ENCODE results near the gene HNF1A.

The HNF1A gene

DNA sequence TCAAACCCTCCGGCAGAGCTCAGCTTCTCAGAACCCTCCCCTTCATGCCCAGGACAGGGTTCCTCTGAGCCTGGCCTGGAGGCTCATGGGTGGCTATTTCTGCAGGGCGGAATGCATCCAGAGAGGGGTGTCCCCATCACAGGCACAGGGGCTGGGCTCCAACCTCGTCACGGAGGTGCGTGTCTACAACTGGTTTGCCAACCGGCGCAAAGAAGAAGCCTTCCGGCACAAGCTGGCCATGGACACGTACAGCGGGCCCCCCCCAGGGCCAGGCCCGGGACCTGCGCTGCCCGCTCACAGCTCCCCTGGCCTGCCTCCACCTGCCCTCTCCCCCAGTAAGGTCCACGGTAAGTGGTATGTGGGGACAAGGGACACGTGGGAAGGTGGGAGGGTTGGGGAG is 15.7 kb downstream of the HNF1A start:
- DNase-seq (ENCODE audit: low read depth), result no peak
- TF ChIP-seq, protein P1, sequence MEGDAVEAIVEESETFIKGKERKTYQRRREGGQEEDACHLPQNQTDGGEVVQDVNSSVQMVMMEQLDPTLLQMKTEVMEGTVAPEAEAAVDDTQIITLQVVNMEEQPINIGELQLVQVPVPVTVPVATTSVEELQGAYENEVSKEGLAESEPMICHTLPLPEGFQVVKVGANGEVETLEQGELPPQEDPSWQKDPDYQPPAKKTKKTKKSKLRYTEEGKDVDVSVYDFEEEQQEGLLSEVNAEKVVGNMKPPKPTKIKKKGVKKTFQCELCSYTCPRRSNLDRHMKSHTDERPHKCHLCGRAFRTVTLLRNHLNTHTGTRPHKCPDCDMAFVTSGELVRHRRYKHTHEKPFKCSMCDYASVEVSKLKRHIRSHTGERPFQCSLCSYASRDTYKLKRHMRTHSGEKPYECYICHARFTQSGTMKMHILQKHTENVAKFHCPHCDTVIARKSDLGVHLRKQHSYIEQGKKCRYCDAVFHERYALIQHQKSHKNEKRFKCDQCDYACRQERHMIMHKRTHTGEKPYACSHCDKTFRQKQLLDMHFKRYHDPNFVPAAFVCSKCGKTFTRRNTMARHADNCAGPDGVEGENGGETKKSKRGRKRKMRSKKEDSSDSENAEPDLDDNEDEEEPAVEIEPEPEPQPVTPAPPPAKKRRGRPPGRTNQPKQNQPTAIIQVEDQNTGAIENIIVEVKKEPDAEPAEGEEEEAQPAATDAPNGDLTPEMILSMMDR (IDR thresholded peaks at IDR 0.05; ENCODE audit: control insufficient read depth, insufficient read depth, low read depth, low read length, missing control alignments), result no peak

DNA sequence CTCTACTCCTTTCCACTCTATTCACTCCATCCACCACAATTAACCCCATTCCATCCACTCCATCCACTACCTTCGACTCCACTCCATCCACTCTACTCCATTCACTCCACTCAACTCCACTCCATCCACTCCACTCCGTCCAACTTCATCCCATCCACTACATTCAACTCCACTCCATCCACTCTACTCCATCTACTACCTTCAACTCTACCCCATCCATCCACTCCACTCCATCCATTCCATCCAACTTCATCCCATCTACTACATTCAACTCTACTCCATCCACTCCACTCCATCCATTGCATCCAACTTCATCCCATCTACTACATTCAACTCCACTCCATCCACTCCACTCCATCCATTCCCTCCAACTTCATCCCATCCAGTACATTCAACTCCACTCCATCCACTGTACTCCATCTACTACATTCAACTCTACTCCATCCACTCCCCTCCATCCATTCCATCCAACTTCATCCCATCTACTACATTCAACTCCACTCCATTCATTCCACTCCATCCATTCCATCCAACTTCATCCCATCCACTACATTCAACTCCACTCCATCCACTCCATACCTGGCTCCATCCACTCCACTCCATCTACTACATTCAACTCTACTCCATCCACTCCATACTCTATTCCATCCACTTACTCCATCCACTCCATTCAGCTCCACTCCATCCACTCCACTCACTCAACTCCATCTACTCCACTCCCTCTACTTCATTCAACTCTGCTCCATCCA is 16.4 kb downstream of the HNF1A start:
- no peak for DNase-seq (ENCODE audit: low read depth)
- no peak overlapping the region for H3K4me3 ChIP-seq (ENCODE audit: control insufficient read depth, low read depth, low read length)
- TF ChIP-seq, protein P1 (IDR thresholded peaks at IDR 0.05; ENCODE audit: control insufficient read depth, insufficient read depth, low read depth, low read length, missing control alignments), result no peak

More for the DNA sequence above, 15.7 kb downstream of the HNF1A start:
- H3K4me3 ChIP-seq (ENCODE audit: control insufficient read depth, low read depth, low read length), result no peak overlapping the region

DNA sequence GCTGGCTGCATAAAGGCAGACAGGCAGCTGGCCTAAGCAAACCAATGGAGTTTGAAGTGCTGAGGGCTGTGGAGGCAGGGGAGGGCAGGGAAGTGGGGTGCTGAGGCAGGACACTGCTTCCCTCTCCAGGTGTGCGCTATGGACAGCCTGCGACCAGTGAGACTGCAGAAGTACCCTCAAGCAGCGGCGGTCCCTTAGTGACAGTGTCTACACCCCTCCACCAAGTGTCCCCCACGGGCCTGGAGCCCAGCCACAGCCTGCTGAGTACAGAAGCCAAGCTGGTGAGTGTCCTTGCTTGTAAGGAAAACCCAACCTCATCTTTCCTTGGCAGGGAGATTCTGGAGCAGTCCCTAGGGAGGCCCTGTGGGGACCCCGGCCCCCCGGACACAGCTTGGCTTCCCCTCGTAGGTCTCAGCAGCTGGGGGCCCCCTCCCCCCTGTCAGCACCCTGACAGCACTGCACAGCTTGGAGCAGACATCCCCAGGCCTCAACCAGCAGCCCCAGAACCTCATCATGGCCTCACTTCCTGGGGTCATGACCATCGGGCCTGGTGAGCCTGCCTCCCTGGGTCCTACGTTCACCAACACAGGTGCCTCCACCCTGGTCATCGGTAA is 17.9 kb downstream of the HNF1A start:
- H3K4me3 ChIP-seq (ENCODE audit: control insufficient read depth, low read depth, low read length), result no peak overlapping the region
- TF ChIP-seq, protein P1 (IDR thresholded peaks at IDR 0.05; ENCODE audit: control insufficient read depth, insufficient read depth, low read depth, low read length, missing control alignments), result no peak
- no peak for DNase-seq (ENCODE audit: low read depth)

DNA sequence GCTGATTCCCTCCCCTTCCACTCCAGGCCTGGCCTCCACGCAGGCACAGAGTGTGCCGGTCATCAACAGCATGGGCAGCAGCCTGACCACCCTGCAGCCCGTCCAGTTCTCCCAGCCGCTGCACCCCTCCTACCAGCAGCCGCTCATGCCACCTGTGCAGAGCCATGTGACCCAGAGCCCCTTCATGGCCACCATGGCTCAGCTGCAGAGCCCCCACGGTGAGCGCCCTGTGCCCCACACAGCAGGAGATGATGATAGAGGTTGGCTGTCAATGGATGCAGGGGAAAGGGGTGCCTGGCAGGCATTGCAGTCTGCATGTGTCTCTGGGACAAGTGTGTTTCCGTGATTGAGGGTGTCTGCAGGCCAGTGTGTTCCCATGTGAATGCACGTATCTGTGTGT is 19.1 kb downstream of the HNF1A start:
- H3K4me3 ChIP-seq (ENCODE audit: control insufficient read depth, low read depth, low read length), result no peak overlapping the region
- DNase-seq (ENCODE audit: low read depth), result no peak
- TF ChIP-seq, protein P1 (IDR thresholded peaks at IDR 0.05; ENCODE audit: control insufficient read depth, insufficient read depth, low read depth, low read length, missing control alignments), result no peak

DNA sequence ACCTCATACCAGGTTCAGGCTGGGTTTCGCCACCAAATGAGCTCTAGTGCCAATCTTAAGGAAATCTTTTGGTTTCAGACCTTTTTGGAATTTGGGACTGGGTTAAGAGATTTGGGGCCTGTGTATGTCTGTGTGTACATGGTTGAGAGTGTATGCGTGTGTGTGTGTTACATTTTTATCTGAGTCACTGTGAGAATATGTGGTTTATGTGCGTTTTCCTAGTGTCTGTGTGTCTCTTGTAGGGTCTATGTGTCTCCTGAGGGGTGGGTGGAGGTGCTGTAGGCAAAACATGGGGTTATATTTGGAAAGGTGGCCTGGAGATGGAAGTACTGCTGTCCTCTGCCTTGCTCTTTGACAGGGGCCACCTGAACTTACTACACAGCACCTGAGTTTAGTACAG is 20.1 kb downstream of the HNF1A start:
- DNase-seq (ENCODE audit: low read depth), result no peak
- TF ChIP-seq, protein P1 (IDR thresholded peaks at IDR 0.05; ENCODE audit: control insufficient read depth, insufficient read depth, low read depth, low read length, missing control alignments), result no peak
- no peak overlapping the region for H3K4me3 ChIP-seq (ENCODE audit: control insufficient read depth, low read depth, low read length)

DNA sequence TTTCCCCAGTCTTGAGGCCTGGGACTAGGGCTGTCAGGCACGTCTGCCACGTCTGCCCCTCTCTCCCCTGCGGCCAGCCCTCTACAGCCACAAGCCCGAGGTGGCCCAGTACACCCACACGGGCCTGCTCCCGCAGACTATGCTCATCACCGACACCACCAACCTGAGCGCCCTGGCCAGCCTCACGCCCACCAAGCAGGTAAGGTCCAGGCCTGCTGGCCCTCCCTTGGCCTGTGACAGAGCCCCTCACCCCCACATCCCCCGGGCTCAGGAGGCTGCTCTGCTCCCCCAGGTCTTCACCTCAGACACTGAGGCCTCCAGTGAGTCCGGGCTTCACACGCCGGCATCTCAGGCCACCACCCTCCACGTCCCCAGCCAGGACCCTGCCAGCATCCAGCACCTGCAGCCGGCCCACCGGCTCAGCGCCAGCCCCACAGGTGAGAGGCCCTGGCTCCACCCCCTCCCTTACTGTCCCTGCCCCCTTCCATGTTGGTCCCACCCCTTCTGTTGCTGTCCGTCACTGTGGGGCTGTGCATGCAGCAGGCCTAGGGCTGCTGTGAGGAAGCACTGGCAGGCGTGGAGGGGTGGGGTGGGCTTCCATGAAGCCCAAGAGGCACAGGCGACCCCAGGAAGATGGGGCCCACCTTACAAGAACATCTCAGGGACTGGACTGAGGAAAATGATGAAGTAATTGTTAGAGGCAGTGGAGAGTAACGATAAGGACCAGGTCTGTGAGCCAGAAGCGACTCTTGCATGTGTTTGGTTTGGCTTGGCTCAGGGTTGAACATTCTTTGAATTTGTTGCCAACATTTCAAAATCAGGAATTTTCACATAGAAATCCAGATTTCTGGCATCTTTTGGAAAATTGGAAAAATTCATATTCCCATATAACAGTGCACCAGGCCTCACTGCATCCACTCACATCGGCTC is 21.1 kb downstream of the HNF1A start:
- no peak overlapping the region for H3K4me3 ChIP-seq (ENCODE audit: control insufficient read depth, low read depth, low read length)
- DNase-seq (ENCODE audit: low read depth), result no peak
- TF ChIP-seq, protein P1 (IDR thresholded peaks at IDR 0.05; ENCODE audit: control insufficient read depth, insufficient read depth, low read depth, low read length, missing control alignments), result no peak

All from AG09309 (cell line).